GM21786 (cell line): ENCODE results near the gene ZNF546.
"Not testable (repeated sequence)": the region's sequence is repeated elsewhere in the genome, so short reads cannot be mapped to it uniquely, and the experiment has no call there.

Source experiments
- ATAC-seq: cut with Tn5 transposase; IDR thresholded peaks from one replicate; pipeline ENCODE4 v1.9.1; 2021; ENCODE audit not compliant: unreplicated experiment

Gene ZNF546

DNA sequence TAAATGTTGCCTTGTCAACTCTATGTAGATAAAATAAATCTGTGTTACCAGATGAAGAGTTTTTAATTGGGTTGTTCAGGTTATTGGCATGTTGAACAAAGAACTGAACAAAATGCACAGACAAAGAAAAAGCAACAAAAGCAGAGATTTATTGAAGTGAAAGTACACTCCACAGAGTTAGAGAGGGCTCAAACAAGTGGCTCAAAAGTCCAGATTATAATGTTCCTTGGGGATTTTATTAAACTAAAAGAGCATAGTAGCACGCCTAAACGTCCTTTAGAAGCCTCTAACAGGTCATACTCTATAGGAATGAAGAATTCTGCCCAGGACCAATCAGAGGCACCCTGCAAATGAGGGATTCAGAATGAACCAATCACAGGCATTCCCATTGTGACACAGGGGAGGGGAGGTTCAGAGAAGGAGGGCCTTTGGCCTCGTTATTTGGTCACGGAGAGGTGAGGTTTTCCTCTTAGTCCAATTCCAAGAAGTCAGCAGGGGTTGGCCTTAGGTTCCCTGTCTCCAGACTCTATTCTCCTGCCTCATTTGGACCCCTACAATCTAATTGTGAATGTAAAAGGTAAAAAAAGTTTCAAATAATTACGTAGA is 13.1 kb upstream of the ZNF546 start:
- no peak for ATAC-seq

DNA sequence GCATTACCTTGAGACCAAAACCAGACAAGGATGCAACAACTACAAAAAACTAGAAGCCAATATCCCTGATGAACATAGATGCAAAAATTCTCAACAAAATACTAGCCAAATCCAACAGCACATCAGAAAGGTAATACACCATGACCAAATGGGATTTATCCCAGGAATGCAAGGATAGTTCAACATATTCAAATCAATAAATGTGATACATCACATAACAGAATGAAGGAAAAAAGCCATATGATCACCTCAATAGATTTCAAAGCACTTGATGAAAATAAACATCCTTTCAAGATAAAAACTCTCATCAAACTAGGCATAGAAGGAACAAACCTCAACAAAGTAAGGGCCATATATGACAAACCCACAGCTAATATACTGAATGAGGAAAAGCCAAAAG is 10.2 kb upstream of the ZNF546 start:
- ATAC-seq: no peak

DNA sequence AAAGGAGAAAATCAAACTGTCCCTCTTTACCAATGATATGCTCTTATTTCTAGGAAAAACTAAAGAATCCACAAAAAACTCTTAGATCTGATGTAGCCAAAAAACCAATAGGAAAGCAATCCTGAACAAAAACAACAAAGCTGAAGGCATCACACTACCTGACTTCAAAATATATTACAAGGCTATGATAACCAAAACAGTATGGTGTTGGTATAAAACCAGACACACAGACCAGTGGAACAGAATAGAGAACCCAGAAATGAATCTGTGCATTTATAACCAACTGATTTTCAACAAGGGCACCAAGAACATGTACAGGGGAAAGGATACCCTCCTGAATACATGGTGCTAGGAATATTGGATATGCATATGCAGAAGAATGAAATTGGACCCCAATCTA is 9.7 kb upstream of the ZNF546 start:
- no peak for ATAC-seq

DNA sequence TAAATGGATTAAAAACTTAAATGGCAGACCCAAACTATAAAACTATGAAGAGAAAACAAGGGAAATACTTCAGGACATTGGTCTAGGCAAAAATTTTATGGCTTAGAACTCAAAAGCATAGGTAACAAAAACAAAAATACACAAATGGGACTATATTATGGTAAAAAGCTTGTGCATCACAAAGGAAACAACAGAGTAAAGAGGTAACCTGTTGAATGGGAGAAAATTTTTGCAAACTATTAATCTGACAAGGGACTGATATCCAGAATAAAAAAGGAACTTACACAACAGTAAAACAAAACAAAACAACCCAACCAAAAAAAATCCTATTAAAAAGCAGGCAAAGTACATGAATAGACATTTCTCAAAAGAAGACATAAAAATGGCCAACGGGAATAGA is 9.3 kb upstream of the ZNF546 start:
- no peak for ATAC-seq

DNA sequence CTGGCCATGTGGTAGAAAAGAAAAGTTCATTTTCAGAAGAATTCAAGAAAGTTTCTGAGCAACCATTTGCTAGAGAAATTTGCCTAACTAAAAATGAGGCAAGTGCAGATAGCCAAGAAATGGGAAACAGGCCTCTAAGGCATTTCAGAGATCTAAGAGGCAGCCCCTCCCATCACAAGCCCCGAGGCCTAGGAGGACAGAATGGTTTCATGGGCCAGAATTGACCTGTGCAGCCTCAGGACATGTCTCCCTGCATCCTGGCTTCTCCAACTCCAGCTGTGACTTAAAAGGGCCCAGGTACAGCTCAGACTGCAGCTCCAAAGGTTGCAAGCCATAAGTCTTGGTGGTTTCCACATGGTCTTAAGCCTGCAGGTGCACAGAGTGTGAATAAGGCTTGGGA is 3.3 kb upstream of the ZNF546 start:
- ATAC-seq: no peak

DNA sequence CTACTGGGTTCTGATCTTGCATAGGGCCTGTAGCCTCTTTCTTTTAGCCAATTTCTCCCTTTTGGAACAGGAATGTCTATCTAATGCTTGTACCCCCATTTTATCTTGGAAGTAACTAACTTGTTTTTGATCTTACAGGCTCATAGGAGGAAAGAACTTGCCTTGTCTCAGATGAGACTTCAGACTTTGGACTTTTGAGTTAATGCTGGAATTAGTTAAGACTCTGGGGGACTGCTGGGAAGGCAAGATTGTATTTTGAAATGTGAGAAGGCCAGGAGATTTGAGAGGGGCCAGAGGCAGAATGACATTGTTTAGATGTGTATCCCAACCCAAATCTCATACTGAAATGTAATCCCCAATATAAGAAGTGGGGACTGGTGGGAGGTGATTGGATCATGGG is 2.5 kb upstream of the ZNF546 start:
- no peak for ATAC-seq

DNA sequence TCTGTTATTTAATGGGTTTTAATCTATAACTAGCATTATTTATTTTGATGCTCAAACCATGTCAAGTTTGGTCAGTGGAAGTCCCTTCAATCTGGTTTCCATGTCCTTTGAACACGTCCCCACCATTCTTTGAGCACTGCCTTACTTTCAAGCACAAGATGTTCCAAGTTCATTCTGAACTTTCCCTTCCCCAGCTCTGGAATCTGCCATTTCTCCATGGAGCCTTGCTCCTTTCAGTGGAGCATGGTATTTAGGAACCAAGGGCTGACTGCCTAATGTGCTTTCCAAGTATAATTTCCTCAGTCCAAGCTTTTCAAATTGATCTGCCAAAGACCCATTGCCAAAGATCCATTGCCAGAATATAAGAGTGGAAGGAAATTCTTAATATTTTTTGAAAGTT is 1.1 kb upstream of the ZNF546 start:
- no peak for ATAC-seq

DNA sequence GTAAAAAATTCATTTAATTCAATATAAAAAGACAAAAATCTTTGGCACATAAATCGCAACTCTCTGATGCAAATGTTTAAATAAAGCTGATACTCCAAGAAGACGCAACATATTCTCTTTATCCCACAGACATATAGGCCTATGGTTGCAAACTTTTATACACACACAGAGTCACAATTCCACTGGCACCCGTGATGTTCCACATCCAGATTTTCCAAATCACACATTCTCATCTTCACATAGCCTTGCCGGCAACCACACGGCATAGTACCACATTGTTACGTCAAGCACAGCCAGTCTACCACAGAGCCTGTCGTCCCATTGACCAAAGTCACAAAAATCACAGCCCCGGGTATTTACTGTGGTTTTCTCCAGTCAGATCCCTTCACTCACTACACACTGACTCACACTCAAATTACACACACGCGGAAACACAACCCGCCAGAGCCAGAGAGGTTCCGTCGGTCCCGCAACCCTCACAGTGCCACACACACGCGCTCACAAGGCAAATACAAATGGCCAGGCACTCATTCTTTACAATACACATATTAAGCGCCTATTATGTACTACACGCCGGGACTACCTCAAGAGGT is 546 bp upstream of the ZNF546 start:
- no peak for ATAC-seq

DNA sequence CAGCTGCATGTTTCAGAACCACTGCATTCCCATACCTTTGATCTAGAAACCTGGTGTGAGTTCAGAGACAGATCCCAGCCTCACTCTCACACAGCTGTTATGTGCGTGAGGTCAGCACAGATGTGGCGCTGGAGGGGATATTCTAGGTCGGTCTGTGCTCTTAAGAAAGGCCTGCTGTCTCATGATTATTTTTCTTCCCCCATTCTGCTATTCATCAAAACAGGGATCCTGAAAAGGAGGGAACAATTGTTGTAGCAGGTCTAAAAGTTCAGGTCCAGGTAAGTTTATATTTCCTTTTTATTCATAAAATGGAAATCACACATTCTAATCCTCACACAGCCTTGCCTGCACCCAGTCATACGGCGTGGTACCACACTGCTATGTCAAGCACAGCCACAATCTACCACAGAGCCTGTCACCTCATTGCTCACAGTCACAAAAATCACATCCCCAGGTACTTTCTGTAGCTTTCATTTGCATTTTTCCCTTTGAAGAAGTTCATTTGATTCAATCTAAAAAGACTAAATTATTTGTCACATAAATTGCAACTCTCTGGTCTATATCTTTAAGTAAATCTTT is 867 bp downstream of the ZNF546 start:
- no peak for ATAC-seq

DNA sequence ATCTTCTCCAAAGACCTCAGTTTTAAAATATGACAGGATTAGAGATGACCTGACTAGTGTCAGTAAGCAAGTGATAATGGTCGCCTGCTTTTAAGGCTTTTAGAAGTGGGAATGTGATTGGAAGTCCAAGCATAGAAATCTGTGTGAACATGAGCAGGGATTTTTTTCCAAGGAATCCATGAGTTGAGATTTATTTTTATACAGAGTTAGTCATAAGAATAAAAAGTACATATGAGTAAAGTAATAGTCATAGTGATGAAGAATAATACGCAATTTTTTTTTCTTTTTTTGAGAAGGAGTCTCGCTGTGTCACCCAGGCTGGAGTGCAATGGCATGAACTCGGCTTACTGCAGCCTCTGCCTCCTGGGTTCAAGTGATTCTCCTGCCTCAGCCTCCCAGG is 1.6 kb downstream of the ZNF546 start:
- no peak for ATAC-seq

DNA sequence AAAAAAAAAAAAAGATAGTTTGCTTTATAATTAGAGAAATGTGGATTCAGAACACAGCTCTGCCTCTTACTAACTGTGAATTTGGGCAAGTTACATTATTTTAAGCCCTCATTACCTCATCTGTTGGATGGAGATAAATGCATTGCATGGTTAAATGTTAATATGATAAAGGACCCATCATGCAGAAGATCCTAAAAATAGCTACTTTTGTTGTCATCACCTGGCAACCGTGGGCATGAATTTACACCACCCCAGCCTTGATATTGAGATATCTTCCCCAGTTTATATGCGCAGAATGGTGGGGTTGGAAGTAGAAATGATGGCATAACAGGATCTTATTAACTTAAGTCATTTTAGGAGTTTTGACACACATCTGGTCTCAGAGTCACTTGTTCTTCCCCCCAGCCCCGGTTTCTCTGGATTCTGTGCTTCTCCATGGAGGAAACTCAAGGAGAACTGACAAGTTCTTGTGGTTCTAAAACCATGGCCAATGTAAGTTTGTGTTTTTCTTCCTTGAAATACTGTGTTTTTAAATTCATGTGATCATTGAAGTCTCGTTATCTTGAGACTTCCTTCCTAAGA is 8.9 kb downstream of the ZNF546 start:
- ATAC-seq: no peak

DNA sequence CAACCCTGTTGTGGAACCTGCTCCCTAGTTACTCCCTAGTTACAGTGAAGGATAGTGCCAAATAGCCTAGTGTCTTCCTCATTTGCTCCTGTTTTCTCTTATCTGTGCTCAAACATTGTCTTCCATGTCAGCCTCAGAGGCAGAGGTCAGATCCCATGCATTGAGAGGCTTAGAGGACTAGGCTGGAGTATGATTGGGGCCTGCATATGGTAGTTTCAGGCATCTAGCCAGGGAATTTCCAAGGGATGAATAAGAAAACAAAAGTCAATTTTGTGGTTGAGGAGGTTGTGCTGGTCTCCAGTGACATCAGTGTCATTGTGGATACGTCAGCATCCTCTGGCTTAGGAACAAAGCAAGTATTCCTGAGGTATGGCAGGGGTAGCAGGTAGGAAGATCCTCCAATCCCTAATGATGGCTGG is 9.4 kb downstream of the ZNF546 start:
- ATAC-seq: no peak

DNA sequence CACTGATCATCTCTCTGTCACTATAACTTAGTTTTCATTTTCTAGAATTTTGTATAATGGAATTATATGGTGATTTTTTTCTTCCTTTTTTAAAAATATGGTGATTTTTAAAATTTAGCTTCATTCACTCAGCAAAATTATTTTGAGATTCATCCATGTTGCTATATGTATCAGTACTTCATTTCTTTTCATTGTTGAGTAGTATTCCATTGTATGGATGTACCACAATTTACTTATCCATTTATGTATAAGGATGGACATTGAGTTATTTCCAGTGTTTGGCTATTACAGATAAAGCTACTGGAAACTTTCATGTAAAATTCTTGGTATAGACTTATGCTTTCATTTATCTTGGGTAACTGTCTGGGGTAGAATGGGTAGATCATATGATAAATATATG is 12.8 kb downstream of the ZNF546 start:
- ATAC-seq: no peak

DNA sequence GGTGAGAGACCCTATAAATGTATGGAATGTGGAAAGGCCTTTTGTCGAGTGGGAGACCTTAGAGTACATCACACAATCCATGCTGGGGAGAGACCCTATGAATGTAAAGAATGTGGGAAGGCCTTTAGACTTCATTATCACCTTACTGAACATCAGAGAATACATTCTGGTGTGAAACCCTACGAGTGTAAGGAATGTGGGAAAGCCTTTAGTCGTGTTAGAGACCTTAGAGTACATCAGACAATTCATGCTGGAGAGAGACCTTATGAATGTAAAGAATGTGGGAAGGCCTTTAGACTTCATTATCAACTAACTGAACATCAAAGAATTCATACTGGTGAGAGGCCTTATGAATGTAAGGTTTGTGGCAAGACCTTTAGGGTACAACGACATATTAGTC is 17.1 kb downstream of the ZNF546 start:
- no peak for ATAC-seq

DNA sequence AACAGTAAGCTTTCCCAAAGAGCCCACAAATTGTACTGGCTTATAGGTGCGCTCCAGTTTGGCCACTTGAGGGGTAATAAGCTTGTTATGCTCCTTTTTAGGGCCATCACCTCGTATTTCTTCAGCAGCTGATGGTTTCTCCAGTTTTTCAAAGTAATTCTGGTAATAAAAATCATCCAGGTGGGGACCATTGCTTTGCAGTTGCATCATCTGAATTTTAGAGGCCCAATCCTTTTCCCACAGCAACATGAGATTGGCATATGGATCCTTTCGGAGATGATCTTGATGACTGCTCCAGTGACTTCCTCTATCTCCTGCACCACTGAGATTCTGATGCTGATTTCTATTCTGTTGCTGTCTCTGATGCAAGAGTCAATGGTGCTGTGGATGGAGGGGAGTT is 27.1 kb downstream of the ZNF546 start:
- no peak for ATAC-seq

DNA sequence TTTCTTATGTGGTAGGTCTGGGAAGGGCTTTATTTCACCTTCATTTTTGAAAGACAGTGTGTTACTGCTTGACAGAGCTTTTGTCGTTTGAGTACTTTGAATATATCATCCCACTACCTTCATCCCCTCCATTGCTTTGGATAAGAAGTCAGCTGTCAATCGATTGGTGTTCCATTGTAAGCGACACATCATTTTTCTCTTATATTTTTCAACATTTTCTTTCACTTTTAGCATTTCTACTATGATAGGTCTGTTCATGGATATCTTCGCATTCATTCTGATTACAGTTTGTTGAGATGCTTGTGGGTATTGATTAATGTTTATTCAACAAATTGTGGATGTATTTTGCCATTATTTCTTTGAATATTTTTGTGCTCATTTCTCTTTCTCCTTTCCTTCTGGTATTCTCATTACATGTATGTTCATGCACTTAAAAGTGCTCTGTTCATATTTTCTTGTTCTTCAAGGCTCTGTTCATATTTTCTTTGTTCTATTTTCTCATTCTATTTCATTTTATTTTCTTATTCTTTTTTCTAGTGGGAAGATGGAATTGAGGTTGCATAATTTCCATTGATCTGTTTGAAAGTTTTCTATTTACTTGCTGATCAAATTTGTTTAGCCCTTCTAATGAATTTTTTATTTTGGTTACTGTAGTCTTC is 29.2 kb downstream of the ZNF546 start:
- ATAC-seq: no peak

DNA sequence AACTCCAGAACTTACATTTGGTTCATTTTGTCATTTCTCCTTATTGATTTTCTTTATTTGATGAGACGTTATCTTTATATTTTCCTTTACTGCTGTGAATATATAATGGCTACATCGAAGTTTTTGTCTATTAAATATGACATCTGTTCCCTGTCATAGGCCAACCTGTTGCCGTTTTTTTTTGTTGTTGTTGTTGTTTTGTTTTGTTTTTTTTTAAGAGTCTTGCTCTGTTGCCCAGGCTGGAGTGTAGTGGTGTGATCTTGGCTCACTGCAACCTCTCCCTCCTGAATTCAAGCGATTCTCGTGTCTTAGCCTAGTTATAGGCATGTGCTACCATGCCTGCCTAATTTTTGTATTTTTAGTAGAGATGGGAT is 29.7 kb downstream of the ZNF546 start:
- ATAC-seq: no peak

DNA sequence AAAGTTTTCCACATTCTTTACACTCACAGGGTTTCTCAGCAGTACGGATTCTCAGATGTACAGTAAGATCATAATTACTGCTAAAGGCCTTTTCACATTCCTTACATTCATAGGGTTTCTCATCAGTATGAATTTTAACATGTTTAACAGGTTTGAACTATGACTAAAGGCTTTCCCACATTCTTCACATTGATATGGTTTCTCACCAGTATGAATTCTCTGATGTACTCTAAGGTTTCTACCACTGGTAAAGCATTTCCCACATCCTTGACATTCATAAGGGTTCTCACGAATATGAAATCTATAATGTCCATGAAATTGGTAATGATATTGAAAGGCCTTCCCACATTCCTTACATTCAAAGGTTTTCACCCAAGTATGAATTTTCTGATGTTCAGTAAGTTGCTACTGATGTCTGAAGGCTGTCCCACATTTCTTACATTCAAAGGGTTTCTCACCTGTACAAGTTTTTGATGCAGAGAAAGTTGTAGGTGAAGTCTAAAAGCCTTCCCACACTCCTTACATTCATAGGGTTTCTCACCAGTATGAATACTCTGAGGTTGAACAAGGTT is 37.2 kb downstream of the ZNF546 start:
- ATAC-seq: no peak

DNA sequence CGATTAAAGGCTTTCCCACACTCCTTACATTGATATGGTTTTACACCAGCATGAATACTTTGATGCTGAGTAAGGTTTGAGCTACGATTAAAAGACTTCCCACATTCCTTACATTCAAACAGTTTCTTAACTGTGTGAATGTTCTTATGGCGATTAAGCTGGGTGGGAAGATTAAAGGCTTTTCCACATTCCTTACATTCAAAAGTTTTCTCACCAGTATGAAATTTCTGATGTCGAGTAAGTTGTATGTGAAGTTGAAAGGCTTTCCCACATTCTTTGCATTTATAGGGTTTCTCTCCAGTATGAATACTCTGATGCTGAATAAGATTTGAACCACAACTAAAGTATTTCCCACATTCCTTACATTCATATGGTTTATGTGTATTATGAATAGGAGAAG is 39.1 kb downstream of the ZNF546 start:
- no peak for ATAC-seq

DNA sequence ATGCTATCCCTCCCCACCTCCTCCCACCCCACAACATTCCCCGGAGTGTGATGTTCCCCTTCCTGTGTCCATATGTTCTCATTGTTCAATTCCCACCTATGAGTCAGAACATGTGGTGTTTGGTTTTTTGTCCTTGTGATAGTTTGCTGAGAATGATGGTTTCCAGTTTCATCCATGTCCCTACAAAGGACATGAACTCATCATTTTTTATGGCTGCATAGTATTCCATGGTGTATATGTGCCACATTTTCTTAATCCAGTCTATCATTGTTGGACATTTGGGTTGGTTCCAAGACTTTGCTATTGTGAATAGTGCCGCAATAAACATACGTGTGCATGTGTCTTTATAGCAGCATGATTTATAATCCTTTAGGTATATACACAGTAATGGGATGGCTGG is 41.2 kb downstream of the ZNF546 start:
- not testable (repeated sequence) for ATAC-seq

DNA sequence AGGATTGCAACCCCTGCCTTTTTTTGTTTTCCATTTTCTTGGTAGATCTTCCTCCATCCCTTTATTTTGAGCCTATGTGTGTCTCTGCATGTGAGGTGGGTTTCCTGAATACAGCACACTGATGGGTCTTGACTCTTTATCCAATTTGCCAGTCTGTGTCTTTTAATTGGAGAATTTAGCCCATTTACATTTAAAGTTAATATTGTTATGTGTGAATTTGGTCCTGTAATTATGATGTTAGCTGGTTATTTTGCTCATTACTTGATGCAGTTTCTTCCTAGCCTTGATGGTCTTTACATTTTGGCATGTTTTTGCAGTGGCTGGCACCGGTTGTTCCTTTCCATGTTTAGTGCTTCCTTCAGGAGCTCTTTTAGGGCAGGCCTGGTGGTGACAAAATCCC is 44.9 kb downstream of the ZNF546 start:
- ATAC-seq: not testable (repeated sequence)

DNA sequence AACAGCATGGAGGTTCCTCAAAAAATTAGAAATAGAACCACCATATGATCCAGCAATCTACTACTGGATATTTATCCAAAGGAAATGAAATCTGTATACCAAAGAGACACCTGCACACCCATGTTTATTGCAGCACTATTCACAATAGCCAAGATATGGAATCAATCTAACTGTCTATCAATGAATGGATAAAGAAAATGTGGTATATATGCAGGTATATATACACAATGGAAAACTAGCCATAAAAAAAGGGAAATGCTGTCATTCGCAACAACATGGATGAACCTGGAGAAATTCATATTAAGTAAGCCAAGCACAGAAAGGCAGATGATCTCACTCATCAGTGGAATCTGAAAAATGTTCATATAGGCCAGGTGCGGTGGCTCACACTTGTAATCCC is 56.6 kb downstream of the ZNF546 start:
- ATAC-seq: no peak
